ENCODE results near the gene FBXW11.
"Not testable (repeated sequence)": the region's sequence is repeated elsewhere in the genome, so short reads cannot be mapped to it uniquely, and the experiment has no call there.

Gene FBXW11

DNA sequence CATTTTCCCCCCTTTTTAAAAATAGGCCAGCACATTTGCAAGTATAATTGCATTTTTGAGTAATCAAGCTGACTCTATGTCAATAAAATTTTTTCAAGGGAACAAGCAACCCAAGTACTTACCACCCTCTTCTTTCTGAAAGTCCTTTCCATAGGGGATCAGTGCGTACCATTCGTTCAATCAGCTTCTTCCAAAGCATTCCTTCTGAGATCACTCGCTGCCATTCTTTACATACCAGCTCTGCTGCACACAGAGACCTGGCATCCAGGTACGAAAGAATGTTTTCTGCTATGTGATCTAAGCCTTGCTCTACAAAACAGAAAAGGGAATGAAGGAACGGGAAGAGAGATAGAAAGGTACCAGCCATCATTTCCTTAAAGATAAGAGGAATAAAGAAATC lies 106.6 kb downstream of the FBXW11 start:
- in situ Hi-C loops (cut with MboI; ENCODE audit: low sequenced_read_pairs): loop anchor here (10.0 to 25.0 kb wide), 2 partner anchors 388 to 475 kb away; partner anchors contain the start of gene UBTD2
- H3K9me3 ChIP-seq: no peaks in the 10 kb centered on the region

DNA sequence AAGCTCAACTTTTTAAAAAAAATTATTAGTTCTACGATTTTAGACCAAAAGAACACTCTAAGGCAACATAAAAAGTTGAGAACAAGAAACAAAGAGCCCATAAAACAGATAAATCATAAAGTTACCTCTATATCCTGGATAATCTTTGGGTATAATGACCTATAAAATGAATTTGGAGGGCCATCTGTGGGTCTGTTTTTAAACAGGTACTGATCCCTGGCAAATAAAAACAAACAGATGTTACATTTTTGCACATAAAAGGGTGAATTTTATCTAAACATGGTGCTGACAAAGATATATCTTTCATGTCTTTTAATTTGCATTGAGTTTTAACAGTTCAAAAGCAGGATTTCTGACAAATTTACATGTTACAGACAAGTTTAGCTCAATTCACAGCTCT lies 107.6 kb downstream of the FBXW11 start:
- in situ Hi-C loops (cut with MboI; ENCODE audit: low sequenced_read_pairs): loop anchor here (10.0 kb wide), 1 partner anchor 474 kb away; no protein-coding TSS in a partner anchor
- H3K4me3 ChIP-seq: no peak overlapping the region
- H3K9me3 ChIP-seq: no peaks in the 10 kb centered on the region
- no peak for DNase-seq (ENCODE audit: low spot score in 2 of 2)
- H3K36me3 ChIP-seq (replicated peaks): no peaks in the 10 kb centered on the region; the same call in 1 of the 2 replicates
- no peaks in the 10 kb centered on the region for H3K27me3 ChIP-seq (ENCODE audit: low read depth)
- no peaks in the 10 kb centered on the region for H3K4me1 ChIP-seq

More for the DNA sequence above, 106.6 kb downstream of the FBXW11 start:
- no peak for DNase-seq (ENCODE audit: low spot score in 2 of 2)
- no peaks in the 10 kb centered on the region for H3K4me1 ChIP-seq
- no peak overlapping the region for H3K4me3 ChIP-seq
- H3K36me3 ChIP-seq (replicated peaks): no peaks in the 10 kb centered on the region; the same call in 1 of the 2 replicates
- H3K27me3 ChIP-seq (ENCODE audit: low read depth): no peaks in the 10 kb centered on the region

- in situ Hi-C loops (cut with MboI; ENCODE audit: low sequenced_read_pairs): loop anchor here (10.0 kb wide), 1 partner anchor 474 kb away; no protein-coding TSS in a partner anchor
- H3K4me1 ChIP-seq: no peaks in the 10 kb centered on the region
- H3K9me3 ChIP-seq: no peaks in the 10 kb centered on the region
- H3K27me3 ChIP-seq (ENCODE audit: low read depth): no peaks in the 10 kb centered on the region
- DNase-seq (ENCODE audit: low spot score in 2 of 2): no peak
- H3K4me3 ChIP-seq: no peak overlapping the region
- no peaks in the 10 kb centered on the region; the same call in 1 of the 2 replicates for H3K36me3 ChIP-seq (replicated peaks)
Observed at GRCh38 chr5:171898386-171898785, 108.1 kb downstream of the FBXW11 start.

DNA sequence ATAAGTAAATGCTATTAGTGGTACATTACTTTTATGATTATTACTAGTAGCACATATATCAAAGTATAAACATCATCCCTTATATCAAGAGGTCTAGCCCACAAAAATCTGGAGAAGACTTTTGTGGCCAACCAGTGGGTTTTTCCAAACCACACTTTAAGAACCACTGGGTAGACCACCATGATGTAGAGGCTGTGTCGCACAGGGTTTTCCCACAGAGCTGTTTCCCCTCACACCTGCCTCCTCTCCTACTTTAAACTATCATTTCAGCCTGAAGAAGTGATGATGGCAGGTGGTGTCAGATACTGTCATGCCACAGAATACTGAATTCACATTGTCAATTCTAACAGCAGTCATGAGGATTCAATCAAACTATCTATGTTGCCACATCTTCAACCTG lies 109.2 kb downstream of the FBXW11 start:
- DNase-seq (ENCODE audit: low spot score in 2 of 2): no peak
- Histone ChIP-seq H3K9me3 (no peaks in the 10 kb centered on the region), H3K36me3 (replicated peaks) (no peaks in the 10 kb centered on the region; the same call in 1 of the 2 replicates), H3K27me3 (ENCODE audit: low read depth) (no peaks in the 10 kb centered on the region), H3K4me3 (no peak overlapping the region), H3K4me1 (no peaks in the 10 kb centered on the region)
- in situ Hi-C loops (cut with MboI; ENCODE audit: low sequenced_read_pairs): loop anchor here (10.0 kb wide), 1 partner anchor 472 kb away; no protein-coding TSS in a partner anchor

- Histone ChIP-seq H3K27me3 (ENCODE audit: low read depth) (no peaks in the 10 kb centered on the region), H3K36me3 (replicated peaks) (peaks cover 4% of the 10 kb centered on the region; the same call in 1 of the 2 replicates), H3K4me3 (no peak overlapping the region), H3K9me3 (no peaks in the 10 kb centered on the region), H3K4me1 (no peaks in the 10 kb centered on the region)
- in situ Hi-C loops (cut with MboI; ENCODE audit: low sequenced_read_pairs): loop anchor here (10.0 kb wide), 1 partner anchor 470 kb away; no protein-coding TSS in a partner anchor
- no peak for DNase-seq (ENCODE audit: low spot score in 2 of 2)
Observed at GRCh38 chr5:171895081-171895480, 111.4 kb downstream of the FBXW11 start.

DNA sequence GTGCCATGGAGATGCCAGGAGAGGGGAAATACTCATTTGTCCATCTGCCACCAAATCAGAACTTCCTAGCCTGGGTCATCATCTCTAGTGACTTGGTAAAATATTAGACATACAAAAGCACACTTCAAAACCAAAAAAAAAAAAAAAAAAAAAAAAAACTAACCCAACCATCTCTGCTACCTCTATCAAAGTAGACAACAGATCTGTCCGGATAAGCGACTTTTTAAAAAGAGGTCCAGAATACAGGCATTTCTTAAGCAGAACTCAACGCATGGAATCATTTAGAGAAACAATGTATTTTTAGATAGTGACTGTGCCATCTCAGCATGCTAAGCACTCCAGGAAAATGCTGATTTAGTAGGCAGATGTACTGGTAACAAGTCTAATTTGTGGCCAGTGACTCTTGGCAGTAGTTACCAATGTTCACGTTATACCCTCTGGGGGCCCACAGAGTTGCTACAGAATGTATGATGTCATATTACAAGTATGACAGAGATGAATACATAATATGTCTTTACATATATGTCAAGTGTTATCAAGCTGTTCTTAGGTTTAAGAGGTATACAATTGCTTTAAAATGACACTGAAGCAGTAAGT lies 113.0 kb downstream of the FBXW11 start:
- no peak for DNase-seq (ENCODE audit: low spot score in 2 of 2)
- no peak overlapping the region for H3K4me3 ChIP-seq
- in situ Hi-C loops (cut with MboI; ENCODE audit: low sequenced_read_pairs): loop anchor here (10.0 kb wide), 1 partner anchor 469 kb away; no protein-coding TSS in a partner anchor
- H3K9me3 ChIP-seq: no peaks in the 10 kb centered on the region
- peaks cover 4% of the 10 kb centered on the region; the same call in 1 of the 2 replicates for H3K36me3 ChIP-seq (replicated peaks)
- no peaks in the 10 kb centered on the region for H3K27me3 ChIP-seq (ENCODE audit: low read depth)
- no peaks in the 10 kb centered on the region for H3K4me1 ChIP-seq

DNA sequence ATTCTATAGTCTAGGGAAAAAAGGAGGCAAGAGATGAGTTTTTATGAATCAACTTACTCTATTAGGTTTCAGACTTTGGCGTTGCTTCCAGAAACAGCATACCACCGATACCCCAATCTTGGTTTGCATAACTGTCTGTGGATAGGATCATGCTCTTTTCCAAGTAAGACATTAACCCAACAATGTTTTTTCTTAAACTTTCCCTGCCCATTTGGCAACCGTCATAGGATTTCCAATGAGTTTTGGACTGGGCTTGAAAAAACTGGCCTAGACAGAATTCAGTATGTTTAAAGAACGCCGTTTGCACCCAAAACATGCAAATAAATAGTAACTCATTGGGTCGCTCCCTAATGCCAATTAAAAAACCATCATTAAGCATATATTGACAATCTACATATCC lies 114.8 kb downstream of the FBXW11 start:
- Histone ChIP-seq H3K27me3 (ENCODE audit: low read depth) (no peaks in the 10 kb centered on the region), H3K36me3 (replicated peaks) (peaks cover 4% of the 10 kb centered on the region; the same call in 1 of the 2 replicates)
- in situ Hi-C loops (cut with MboI; ENCODE audit: low sequenced_read_pairs): loop anchor here (10.0 kb wide), 1 partner anchor 467 kb away; no protein-coding TSS in a partner anchor

DNA sequence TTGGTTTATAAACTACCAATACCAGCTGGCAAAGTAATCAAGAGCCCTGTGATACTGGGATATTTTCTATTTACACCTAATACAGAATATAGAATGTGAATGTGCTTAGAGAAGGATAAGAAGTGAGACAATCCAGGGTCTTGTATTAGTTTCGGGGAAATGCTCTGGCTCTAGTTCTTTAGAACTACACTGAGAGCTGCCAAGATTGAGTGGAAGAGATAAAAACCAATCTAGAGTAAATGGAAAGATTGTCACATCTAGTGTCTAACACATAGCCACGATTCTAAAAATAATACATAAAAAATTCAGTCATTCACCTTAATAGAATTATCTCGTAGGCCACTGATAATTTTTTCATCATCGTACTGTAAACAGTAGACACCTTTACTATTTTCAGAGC lies 115.3 kb downstream of the FBXW11 start:
- in situ Hi-C loops (cut with MboI; ENCODE audit: low sequenced_read_pairs): loop anchor here (10.0 kb wide), 1 partner anchor 466 kb away; no protein-coding TSS in a partner anchor
- no peak for DNase-seq (ENCODE audit: low spot score in 2 of 2)
- H3K36me3 ChIP-seq (replicated peaks): peaks cover 4% of the 10 kb centered on the region; the same call in 1 of the 2 replicates
- H3K4me1 ChIP-seq: no peaks in the 10 kb centered on the region
- no peaks in the 10 kb centered on the region for H3K27me3 ChIP-seq (ENCODE audit: low read depth)
- no peak overlapping the region for H3K4me3 ChIP-seq
- no peaks in the 10 kb centered on the region for H3K9me3 ChIP-seq

More for the DNA sequence above, 114.8 kb downstream of the FBXW11 start:
- DNase-seq (ENCODE audit: low spot score in 2 of 2): no peak
- Histone ChIP-seq H3K9me3 (no peaks in the 10 kb centered on the region), H3K4me3 (no peak overlapping the region), H3K4me1 (no peaks in the 10 kb centered on the region)

DNA sequence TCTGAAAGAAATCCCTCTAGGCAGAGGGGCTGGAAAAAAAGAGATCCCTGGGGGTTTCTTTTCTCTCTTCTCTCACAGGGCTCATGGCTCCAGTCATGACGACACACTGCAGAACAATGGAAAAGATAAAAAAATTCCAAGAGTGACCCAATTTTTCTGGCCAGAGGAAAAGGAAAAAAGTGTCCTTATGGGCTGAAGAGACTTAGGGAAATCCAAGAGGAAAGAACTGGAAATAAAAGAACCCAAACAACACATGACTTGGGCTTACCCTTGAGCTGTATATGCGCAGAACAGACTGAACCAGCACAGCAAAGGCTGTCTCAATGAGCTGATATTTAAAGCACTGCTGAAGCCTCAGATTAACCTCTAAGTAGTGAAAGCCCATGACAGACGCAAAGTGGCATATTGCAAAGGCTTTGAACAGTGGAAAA lies 118.4 kb downstream of the FBXW11 start:
- no peak for DNase-seq (ENCODE audit: low spot score in 2 of 2)
- peaks cover 4% of the 10 kb centered on the region; the same call in 1 of the 2 replicates for H3K36me3 ChIP-seq (replicated peaks)
- in situ Hi-C loops (cut with MboI; ENCODE audit: low sequenced_read_pairs): no loop called here
- H3K4me1 ChIP-seq: no peaks in the 10 kb centered on the region
- no peaks in the 10 kb centered on the region for H3K9me3 ChIP-seq
- H3K4me3 ChIP-seq: no peak overlapping the region
- H3K27me3 ChIP-seq (ENCODE audit: low read depth): no peaks in the 10 kb centered on the region

DNA sequence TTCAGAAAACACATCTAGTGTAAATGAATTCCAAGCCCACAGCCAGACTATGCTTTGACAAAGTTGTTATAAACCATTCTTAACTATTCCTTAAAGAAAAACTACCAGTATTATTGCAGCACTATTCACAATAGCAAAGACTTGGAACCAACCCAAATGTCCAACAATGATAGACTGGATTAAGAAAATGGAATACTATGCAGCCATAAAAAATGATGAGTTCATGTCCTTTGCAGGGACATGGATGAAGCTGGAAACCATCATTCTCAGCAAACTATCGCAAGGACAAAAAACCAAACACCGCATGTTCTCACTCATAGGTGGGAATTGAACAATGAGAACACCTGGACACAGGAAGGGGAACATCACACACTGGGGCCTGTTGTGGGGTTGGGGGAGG lies 120.4 kb downstream of the FBXW11 start:
- in situ Hi-C loops (cut with MboI; ENCODE audit: low sequenced_read_pairs); H3K4me1 ChIP-seq; H3K9me3 ChIP-seq; H3K36me3 ChIP-seq (replicated peaks); H3K27me3 ChIP-seq (ENCODE audit: low read depth); H3K4me3 ChIP-seq; DNase-seq (ENCODE audit: low spot score in 2 of 2): not testable (repeated sequence)

DNA sequence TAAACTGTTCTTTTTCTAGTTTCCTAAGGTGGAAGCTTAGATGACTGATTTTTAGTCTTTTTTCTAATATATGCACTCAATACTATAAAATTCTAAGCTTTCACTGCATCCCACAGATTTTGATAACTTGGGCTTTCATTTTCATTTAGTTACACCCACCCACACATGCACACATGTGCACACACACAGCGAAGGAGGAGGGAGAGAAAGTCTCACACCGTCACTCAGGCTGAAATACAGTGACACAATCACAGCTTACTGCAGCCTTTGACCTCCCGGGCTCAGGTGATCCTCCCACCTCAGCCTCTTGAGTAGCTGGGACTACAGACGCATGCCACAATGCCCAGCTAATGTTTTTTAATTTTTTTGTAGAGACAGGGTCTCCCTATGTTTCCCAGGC lies 124.3 kb downstream of the FBXW11 start:
- H3K4me3 ChIP-seq: no peak overlapping the region
- H3K27me3 ChIP-seq (ENCODE audit: low read depth): no peaks in the 10 kb centered on the region
- peaks cover 6% of the 10 kb centered on the region; the same call in 1 of the 2 replicates for H3K36me3 ChIP-seq (replicated peaks)
- in situ Hi-C loops (cut with MboI; ENCODE audit: low sequenced_read_pairs): no loop called here
- no peak for DNase-seq (ENCODE audit: low spot score in 2 of 2)
- no peaks in the 10 kb centered on the region for H3K9me3 ChIP-seq
- no peaks in the 10 kb centered on the region; the same call in 1 of the 2 replicates for H3K4me1 ChIP-seq

GRCh38 chr5:171874234-171874633 lies 132.2 kb downstream of the FBXW11 start:
- Histone ChIP-seq H3K27me3 (ENCODE audit: low read depth) (no peaks in the 10 kb centered on the region), H3K9me3 (no peaks in the 10 kb centered on the region), H3K4me3 (no peak overlapping the region), H3K4me1 (no peaks in the 10 kb centered on the region), H3K36me3 (replicated peaks) (peaks cover 34% of the 10 kb centered on the region)
- DNase-seq (ENCODE audit: low spot score in 2 of 2): no peak
- in situ Hi-C loops (cut with MboI; ENCODE audit: low sequenced_read_pairs): no loop called here

GRCh38 chr5:171872666-171873065 lies 133.8 kb downstream of the FBXW11 start:
- H3K4me3 ChIP-seq: no peak overlapping the region
- peaks cover 30% of the 10 kb centered on the region for H3K36me3 ChIP-seq (replicated peaks)
- H3K27me3 ChIP-seq (ENCODE audit: low read depth): no peaks in the 10 kb centered on the region
- H3K9me3 ChIP-seq: no peaks in the 10 kb centered on the region
- in situ Hi-C loops (cut with MboI; ENCODE audit: low sequenced_read_pairs): no loop called here
- H3K4me1 ChIP-seq: no peaks in the 10 kb centered on the region
- DNase-seq (ENCODE audit: low spot score in 2 of 2): no peak

DNA sequence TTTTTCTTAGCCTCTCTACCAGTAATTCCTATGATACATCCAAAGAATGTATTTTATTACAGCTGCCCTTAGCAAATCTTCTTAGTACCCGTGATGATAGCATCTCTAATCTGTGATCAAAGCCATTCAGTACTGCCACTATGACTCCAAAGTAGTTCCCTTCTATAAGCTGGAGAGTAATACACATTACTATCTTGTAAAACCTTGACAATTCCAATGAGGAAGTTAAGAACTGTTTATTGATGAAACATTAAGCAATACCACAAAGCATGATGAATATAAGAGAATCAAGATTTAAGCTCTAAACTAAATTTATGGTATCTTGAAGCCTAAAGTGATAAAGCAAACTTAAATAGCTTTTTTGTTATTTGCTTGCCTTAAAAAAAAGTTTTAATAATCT lies 134.7 kb downstream of the FBXW11 start:
- Histone ChIP-seq H3K9me3 (no peaks in the 10 kb centered on the region), H3K4me3 (no peak overlapping the region), H3K36me3 (replicated peaks) (peaks cover 24% of the 10 kb centered on the region), H3K27me3 (ENCODE audit: low read depth) (no peaks in the 10 kb centered on the region), H3K4me1 (no peaks in the 10 kb centered on the region)
- no peak for DNase-seq (ENCODE audit: low spot score in 2 of 2)
- in situ Hi-C loops (cut with MboI; ENCODE audit: low sequenced_read_pairs): no loop called here

Data from HAP-1 (cell line).